Measurements from ENCODE around the gene RPA3. TPM values are rescaled to one million over a fixed set of nuclear protein-coding genes. Genes with fewer than 3 reads are reported as not detected.
A peak's percentile ranks its signal among the peaks of the same experiment; 100 is the strongest.

Gene RPA3
- total and polyA plus RNA-seq, 9 of the 15 experiments (the other 6 are each of a cell fraction or from before 2014, with no cell fraction given): 68.5 to 265 (median 125) TPM

DNA sequence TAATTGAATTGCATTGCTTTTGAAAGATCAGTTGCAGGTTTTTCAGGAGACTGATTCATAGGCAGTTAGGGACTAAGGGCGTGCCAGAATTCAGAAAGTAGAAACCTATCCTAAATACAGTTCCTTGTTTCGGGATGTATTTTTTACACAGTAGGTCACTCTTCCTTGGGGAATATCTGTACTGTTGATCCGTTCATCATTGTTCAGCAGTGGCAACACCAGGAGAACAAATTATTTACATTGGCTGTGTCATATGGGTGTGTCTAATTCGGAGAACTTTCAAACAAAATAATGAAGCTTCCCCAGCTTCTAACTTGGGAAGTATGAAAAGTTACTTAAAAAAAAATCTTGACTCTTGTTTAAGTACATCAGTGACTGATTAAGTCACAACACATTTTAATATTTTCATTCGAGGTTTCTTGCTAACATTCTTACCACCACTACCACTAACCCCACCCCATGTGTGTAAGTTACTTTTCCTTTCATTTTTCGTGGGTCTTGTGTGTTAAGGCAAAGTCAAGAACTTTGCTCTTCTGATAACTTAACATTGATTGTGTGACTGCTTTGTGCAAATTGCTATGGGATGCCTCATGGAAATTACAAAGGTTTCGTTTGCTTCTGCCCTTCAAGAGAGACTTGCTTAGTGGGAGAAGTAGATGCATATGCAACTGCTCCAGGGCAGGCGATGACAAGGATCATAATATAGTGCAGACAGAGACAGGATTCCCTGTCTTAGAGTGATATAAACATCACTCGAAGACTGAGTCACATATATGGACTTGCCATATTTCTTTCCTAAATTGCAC is 43.8 kb upstream of the RPA3 start (continued):
- TF ChIP-seq ZNF449 (CRISPR knock-in tag; IDR thresholded peaks at IDR 0.05): no peak
- no peak for TF ChIP-seq ZNF655 (CRISPR knock-in tag; IDR thresholded peaks at IDR 0.05)
- no peak for TF ChIP-seq RBFOX2 (IDR thresholded peaks at IDR 0.05; ENCODE audit: low read depth, low read length)
- TF ChIP-seq MECOM (CRISPR knock-in tag; IDR thresholded peaks at IDR 0.05): peak; percentile 47; the same call in 1 of the 2 replicates
- TF ChIP-seq MEIS2 (IDR thresholded peaks at IDR 0.05; ENCODE audit: partially characterized antibody): peak; percentile 86
- TF ChIP-seq CTBP1 (IDR thresholded peaks at IDR 0.05; ENCODE audit: borderline replicate concordance): peak; percentile 27; the same call in 1 of the 2 replicates
- no peak for TF ChIP-seq ZNF324 (CRISPR knock-in tag; IDR thresholded peaks at IDR 0.05)
- no peak for TF ChIP-seq NONO (IDR thresholded peaks at IDR 0.05; ENCODE audit: low read depth in 2 of 2, low read length in 1 of 2)
- TF ChIP-seq ZNF318 (IDR thresholded peaks at IDR 0.05; ENCODE audit: borderline replicate concordance in 1 of 2, low read depth in 1 of 2): 0 out of 4 replicates have a peak, but pooled peaks of 1 of the 2 experiments have one; percentile 42
- no peak for TF ChIP-seq ZNF133 (CRISPR knock-in tag; IDR thresholded peaks at IDR 0.05)
- TF ChIP-seq PBX2 (CRISPR knock-in tag; IDR thresholded peaks at IDR 0.05; ENCODE audit: low read depth): no peak
- peak; percentile 92 for TF ChIP-seq PBX2 (tag; conservative IDR thresholded peaks at IDR 0.05; ENCODE audit: low read depth)
